K562 (cell line): ENCODE measurements around the gene WWC2. TPM values are rescaled to one million over a fixed set of nuclear protein-coding genes. Genes with fewer than 3 reads are reported as not detected.
A peak's percentile ranks its signal among the peaks of the same experiment; 100 is the strongest.

Experiments used
- CCAR2 ChIP-seq: fragments of 200-400 bp; formaldehyde crosslinking; IDR thresholded peaks from 2 replicates; pipeline ENCODE4 v1.6.1; 2017; ENCODE audit warnings: mild to moderate bottlenecking, low read depth, low read length
- ETV6 ChIP-seq, 3 experiments: fragments of 150-350 bp in 1 of 3; sonication (generic) in 1 of 3; formaldehyde crosslinking in 1 of 3; IDR thresholded peaks; 2 replicates each; pipeline versions ENCODE4 v1.6.1 to v1.8.0; 2014 to 2022; ENCODE audit warnings: borderline replicate concordance in 2 of 3, low read depth in 2 of 3, antibody characterized with exemption in 1 of 3, low read length in 1 of 3, mild to moderate bottlenecking in 1 of 3, missing genetic modification reagents in 1 of 3
- FOXK1 ChIP-seq: sonication (generic); formaldehyde crosslinking; IDR thresholded peaks from 2 replicates; pipeline ENCODE4 v1.8.0; 2022; ENCODE audit warnings: missing genetic modification reagents, mild to moderate bottlenecking, borderline replicate concordance
- HCFC1 ChIP-seq: IDR thresholded peaks from 2 replicates; pipeline ENCODE4 v1.6.1; 2012; ENCODE audit warnings: low read depth, low read length, improper control_type of control experiment
- HDGF ChIP-seq: fragments of 450-650 bp; IDR thresholded peaks from 2 replicates; pipeline ENCODE4 v1.6.1; 2016
- HEY1 ChIP-seq: fragments of 250-450 bp; sonication (Bioruptor Pico); IDR thresholded peaks from 2 replicates; pipeline ENCODE4 v1.5.0; 2020; ENCODE audit warnings: mild to moderate bottlenecking, moderate library complexity, borderline replicate concordance
- ILF3 ChIP-seq: fragments of 450-650 bp; IDR thresholded peaks from 2 replicates; pipeline ENCODE4 v1.6.1; 2018; ENCODE audit warnings: antibody characterized with exemption, mild to moderate bottlenecking, moderate library complexity, borderline replicate concordance
- NONO ChIP-seq, 2 experiments: fragments of 200-400 bp in 1 of 2; fragments of 450-650 bp in 1 of 2; formaldehyde crosslinking in 1 of 2; IDR thresholded peaks; 2 replicates each; pipeline ENCODE4 v1.6.1; 2017; ENCODE audit warnings: low read depth in 2 of 2, mild to moderate bottlenecking in 2 of 2, moderate library complexity in 2 of 2, low read length in 1 of 2
- OTX1 ChIP-seq: fragments of 450-650 bp; formaldehyde crosslinking; IDR thresholded peaks from 2 replicates; pipeline ENCODE4 v1.4.0; 2022; ENCODE audit warnings: mild to moderate bottlenecking
- RFX7 ChIP-seq: fragments of 250-450 bp; sonication (Bioruptor Pico); IDR thresholded peaks from 2 replicates; pipeline ENCODE4 v1.5.1; 2021; ENCODE audit warnings: mild to moderate bottlenecking
- RHOXF2B ChIP-seq: fragments of 250-450 bp; sonication (Bioruptor Pico); conservative IDR thresholded peaks from 2 replicates; pipeline ENCODE4 v1.5.1; 2021
- RNF2 ChIP-seq: sonication (generic); IDR thresholded peaks from 2 replicates; pipeline ENCODE4 v1.6.1; 2016
- SLC30A9 ChIP-seq: fragments of 250-450 bp; sonication (Bioruptor Pico); IDR thresholded peaks from 2 replicates; pipeline ENCODE4 v1.8.0; 2022; ENCODE audit warnings: mild to moderate bottlenecking, moderate library complexity
- SMAD1 ChIP-seq: fragments of 150-350 bp; IDR thresholded peaks from 2 replicates; pipeline ENCODE4 v1.6.1; 2014; ENCODE audit warnings: low read length, low read depth; ENCODE audit not compliant: partially characterized antibody
- SPI1 ChIP-seq: IDR thresholded peaks from 2 replicates; pipeline ENCODE4 v1.6.1; 2011; ENCODE audit warnings: low read depth, low read length, control low read depth, borderline replicate concordance
- ZBTB5 ChIP-seq: fragments of 450-650 bp; IDR thresholded peaks from 2 replicates; pipeline ENCODE4 v1.6.1; 2017; ENCODE audit warnings: antibody characterized with exemption
- ZBTB8A ChIP-seq: fragments of 450-650 bp; IDR thresholded peaks from 2 replicates; pipeline ENCODE4 v1.6.1; 2018; ENCODE audit warnings: mild to moderate bottlenecking, moderate library complexity; ENCODE audit not compliant: partially characterized antibody
- ZNF146 ChIP-seq: IDR thresholded peaks from one replicate; pipeline ENCODE4 v1.6.1; 2018; ENCODE audit warnings: missing compliant biosample characterization; ENCODE audit not compliant: unreplicated experiment
- ZNF384 ChIP-seq: IDR thresholded peaks from 2 replicates; pipeline ENCODE4 v1.6.1; 2012; ENCODE audit warnings: low read depth, low read length, improper control_type of control experiment
- ZNF408 ChIP-seq: fragments of 250-450 bp; sonication (Bioruptor Pico); IDR thresholded peaks from 2 replicates; pipeline ENCODE4 v1.4.0; 2020; ENCODE audit warnings: low read depth, mild to moderate bottlenecking, moderate library complexity
- ZNF668 ChIP-seq: fragments of 250-450 bp; sonication (Bioruptor Pico); IDR thresholded peaks from 2 replicates; pipeline ENCODE4 v1.8.0; 2022; ENCODE audit warnings: mild to moderate bottlenecking, inconsistent platforms
- polyA plus RNA-seq, 8 experiments: library from polyadenylated mRNA; depleted of rRNA in 4 of 8; stranded (reverse) in 5 of 8; unstranded in 3 of 8; fragments of >200 nt; fragmentation: Nextera tagmentation in 2 of 8; fragmentation: Illumina TruSeq in 1 of 8; extraction: Ambion mirVana in 2 of 8; extraction: Trizol in 1 of 8; gene quantifications; 2 replicates each; pipeline versions ENCODE4 v1.2.1 to v1.2.3, GENCODE V29; 2011 to 2014; ENCODE audit warnings: inconsistent platforms in 1 of 8, missing spikeins in 1 of 8
- total RNA-seq, 7 experiments: library from RNA; depleted of rRNA in 6 of 7; stranded (reverse); fragments of >200 nt in 6 of 7; fragmentation: Illumina TruSeq in 2 of 7; extraction: Trizol in 2 of 7; gene quantifications; 2 replicates each; pipeline versions ENCODE4 v1.2.1 to v1.2.3, GENCODE V29; 2011 to 2021; ENCODE audit warnings: low replicate concordance in 1 of 7
- TF ChIP-seq, protein P1 (sequence below): fragments of 450-650 bp; formaldehyde crosslinking; IDR thresholded peaks from 2 replicates; pipeline ENCODE4 v1.4.0; 2020; ENCODE audit warnings: mild to moderate bottlenecking
- TF ChIP-seq, protein P2 (sequence below): IDR thresholded peaks from 2 replicates; pipeline ENCODE4 v1.6.1; 2011; ENCODE audit not compliant: insufficient read length; ENCODE audit errors: extremely low read depth

WWC2 gene
- total and polyA plus RNA-seq, 9 of the 15 experiments (the other 6 are each of a cell fraction or from before 2014, with no cell fraction given) = 3.7 to 39.4 (median 19.6) TPM

DNA sequence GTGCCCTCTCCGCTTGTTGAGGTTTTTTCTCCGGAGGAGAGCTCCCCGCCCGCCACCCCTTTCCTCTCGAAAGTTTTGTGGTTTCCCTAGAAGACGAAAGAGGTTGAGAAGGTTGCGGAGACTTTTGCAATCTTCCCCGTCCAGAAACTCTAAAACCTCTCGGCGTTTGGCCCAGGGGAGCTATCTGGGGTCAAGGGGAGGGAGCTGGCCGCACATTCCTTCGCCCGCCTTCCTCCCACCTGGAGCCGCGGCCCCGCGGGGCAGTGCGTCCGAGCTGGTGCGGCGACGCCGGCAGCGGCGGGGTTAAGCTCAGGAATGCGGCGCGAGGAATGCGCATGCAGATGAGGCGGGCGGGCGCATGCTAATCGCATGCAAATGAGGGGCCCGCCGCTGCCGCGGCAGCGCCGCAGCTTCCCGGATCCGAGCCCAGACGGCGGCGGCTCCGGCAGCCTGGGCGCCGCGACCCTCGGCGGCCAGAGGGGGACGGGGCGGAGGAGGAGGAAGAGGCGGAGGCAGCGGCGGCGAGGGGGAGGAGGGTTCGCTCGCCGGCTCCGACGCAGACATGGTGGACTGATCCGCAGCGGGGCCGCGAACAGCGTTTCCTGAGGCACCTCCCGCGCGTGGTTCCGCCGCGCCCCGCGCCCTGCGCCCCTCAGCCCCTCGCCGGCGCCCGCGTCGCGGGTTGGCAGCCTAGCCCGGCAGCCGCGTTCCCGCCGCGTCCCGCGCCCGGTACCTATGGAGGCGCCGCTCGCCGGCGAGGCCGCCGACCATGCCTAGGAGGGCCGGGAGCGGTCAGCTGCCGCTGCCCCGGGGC lies at the start of gene WWC2 (continued):
- TF ChIP-seq RFX7 (CRISPR knock-in tag) (no peak), RHOXF2B (CRISPR knock-in tag) (no peak), ZBTB8A (no peak), SPI1 (no peak), ZNF408 (CRISPR knock-in tag) (no peak), CCAR2 (no peak), OTX1 (no peak), HDGF (no peak), ZNF146 (CRISPR knock-in tag) (no peak), HEY1 (CRISPR knock-in tag) (no peak), RNF2 (no peak), HCFC1 (no peak), ZBTB5 (no peak), NONO (IDR thresholded peaks at IDR 0.05; ENCODE audit: low read depth in 2 of 2, low read length in 1 of 2) (peak; percentile 13 to 67; a peak in 3 of 4 replicates), SMAD1 (no peak), ZNF384 (no peak), SLC30A9 (CRISPR knock-in tag) (no peak), ETV6 (IDR thresholded peaks at IDR 0.05; ENCODE audit: borderline replicate concordance in 1 of 2, low read depth in 2 of 2, low read length in 1 of 2) (no peak), ETV6 (CRISPR knock-in tag; IDR thresholded peaks at IDR 0.05; ENCODE audit: borderline replicate concordance) (no peak), ZNF668 (CRISPR knock-in tag) (no peak), ILF3 (no peak), FOXK1 (no peak)
- TF ChIP-seq, protein P1, sequence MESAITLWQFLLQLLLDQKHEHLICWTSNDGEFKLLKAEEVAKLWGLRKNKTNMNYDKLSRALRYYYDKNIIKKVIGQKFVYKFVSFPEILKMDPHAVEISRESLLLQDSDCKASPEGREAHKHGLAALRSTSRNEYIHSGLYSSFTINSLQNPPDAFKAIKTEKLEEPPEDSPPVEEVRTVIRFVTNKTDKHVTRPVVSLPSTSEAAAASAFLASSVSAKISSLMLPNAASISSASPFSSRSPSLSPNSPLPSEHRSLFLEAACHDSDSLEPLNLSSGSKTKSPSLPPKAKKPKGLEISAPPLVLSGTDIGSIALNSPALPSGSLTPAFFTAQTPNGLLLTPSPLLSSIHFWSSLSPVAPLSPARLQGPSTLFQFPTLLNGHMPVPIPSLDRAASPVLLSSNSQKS (CRISPR knock-in tag) = no peak
- TF ChIP-seq, protein P2, sequence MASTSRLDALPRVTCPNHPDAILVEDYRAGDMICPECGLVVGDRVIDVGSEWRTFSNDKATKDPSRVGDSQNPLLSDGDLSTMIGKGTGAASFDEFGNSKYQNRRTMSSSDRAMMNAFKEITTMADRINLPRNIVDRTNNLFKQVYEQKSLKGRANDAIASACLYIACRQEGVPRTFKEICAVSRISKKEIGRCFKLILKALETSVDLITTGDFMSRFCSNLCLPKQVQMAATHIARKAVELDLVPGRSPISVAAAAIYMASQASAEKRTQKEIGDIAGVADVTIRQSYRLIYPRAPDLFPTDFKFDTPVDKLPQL = no peak
